Left renal cortex interstitium (tissue), 4 donors: ENCODE data around the gene TXNDC17. TPM values are rescaled to one million over a fixed set of nuclear protein-coding genes. Genes with fewer than 3 reads are reported as not detected.
"Not testable (repeated sequence)": the region's sequence is repeated elsewhere in the genome, so short reads cannot be mapped to it uniquely, and the experiment has no call there.

ENCODE experiments used
- DNase-seq, 4 donors: peaks; one replicate each; pipeline ENCODE4 v3.0.0-alpha.2; 2013; ENCODE audit warnings: low read depth in 4 of 4, low spot score in 2 of 4, missing footprints in 1 of 4
- polyA plus RNA-seq, 4 donors: library from polyadenylated mRNA; unstranded; fragments of 120-200 nt; gene quantifications; one replicate each; pipeline ENCODE4 v1.2.1, GENCODE V29; 2013; ENCODE audit not compliant: insufficient read length in 4 of 4

Gene TXNDC17
- polyA plus RNA-seq, 4 donors = 76.6 to 99.2 (median 88.3) TPM

DNA sequence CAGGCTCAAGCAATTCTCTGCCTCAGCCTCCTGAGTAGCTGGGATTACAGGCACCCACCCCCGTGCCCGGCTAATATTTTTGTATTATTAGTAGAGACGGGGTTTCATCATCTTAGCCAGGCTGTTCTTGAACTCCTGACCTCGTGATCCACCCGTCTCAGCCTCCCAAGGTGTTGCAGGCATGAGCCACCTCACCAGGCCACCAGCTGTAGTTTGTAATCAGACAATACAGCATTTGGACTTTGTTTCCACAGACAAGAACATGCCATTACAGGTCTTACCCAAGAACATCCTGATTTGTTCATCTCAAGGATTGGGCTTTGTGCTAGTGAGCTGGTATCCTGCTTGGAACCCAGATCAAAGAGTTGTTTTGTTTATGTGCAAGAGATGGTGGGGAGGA is 40.8 kb downstream of the TXNDC17 start:
- no peak for DNase-seq

DNA sequence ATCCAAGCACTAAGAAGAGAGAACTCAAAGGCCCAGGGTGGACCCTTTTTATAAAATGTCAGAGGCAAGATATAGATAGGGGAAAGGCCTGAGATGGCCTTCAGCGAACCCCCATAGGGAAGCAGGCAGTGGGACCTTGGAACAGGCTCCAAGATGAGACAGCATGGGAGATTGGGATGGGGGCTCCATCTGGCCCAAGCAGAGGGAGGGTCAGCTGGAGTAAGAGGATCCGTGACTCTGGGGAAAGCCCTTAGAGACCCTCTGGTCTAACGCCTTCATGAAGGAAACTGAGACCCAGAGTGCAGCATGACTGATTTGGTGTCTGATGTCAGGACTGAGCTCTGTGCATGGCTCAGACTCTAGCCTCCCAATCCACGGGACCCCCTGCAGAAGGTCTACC is 41.5 kb downstream of the TXNDC17 start:
- DNase-seq = no peak

DNA sequence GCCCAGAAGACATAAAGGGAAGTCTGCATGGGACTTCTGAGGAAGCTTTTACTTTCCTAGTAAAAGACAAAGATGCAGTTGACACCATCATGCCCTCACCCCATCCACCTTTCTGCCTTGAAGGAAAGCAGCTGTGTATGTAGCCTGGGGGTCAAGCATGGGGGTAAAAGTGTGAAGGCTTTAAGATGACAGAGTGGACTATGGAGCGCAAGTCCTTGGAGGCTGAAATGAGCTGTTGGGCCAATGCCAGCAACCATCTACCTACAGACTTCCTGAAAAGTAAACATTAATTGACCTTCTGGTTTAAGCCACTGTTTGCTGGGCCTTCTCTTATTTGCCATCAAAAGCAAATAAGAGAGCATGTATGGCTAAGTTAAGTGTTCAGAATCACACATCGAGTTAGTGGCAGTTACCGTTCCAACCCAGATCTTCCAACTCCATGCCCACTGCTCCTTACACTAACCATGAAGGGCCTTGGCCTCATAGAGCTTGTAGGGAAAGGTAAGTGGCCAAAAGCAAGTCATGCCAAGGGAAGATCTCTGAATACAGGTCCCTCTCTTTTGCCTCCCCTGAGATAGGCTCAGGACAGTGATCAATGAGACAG is 42.3 kb downstream of the TXNDC17 start:
- DNase-seq = no peak

GRCh38 chr17:6683730-6684459 is 43.0 kb downstream of the TXNDC17 start:
- no peak for DNase-seq

DNA sequence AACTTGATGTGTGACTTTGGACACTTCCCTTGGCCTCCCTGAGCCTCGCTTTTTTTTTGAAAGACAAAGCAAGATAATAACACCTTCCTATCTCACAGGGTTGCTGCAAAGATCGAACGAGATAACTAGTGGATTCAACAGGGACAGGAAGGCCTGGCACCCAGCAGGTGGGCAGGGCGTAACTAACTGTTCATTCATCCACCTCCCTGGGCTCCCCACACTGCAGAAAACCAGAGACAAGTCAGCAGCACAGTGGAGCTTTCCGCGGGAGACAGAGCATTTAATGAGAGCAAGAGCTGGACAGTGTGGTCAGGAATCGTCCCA is 43.6 kb downstream of the TXNDC17 start:
- DNase-seq = no peak

DNA sequence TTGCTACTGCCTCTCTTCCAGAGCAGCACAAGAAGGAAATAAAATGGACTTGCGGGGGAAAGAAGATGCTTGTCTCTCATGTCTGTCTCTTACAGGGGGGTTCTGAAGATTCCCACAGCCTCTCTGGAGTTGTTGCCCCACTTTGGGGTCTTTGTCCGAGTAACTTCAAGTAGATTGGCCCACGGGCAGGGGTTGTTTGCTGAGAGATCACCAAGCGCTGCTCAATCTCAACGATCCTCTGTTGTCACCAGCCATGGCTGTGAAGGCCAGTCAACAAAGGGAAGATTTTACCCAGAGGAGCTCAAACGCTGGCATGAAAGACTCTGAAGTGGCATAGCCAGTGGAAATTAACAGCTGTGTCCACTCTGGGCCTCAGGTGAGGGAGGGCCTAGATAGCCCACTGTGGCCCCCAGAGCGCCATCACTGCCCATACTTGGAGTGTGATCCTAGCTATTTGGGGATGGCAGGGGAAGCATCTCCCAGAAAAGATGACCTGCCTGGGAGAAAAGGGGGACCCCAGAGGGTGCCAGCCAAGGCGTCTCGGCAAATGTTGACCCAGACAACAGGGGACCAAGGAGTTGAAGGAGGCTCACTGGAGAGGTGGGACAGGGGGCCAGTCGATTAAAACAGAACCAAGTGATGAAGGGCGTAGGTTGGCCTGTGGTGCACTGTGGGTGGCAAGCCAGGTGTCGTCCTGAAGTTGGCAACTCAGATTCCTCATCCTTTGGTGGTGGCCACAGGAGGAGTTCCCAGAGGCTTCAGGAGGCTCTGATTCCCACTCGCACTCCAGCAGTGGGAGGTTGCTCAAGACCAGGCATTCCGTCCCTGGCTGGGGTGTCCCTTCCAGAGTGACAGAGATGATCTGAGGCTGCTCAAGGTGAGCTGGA is 44.3 kb downstream of the TXNDC17 start:
- no peak for DNase-seq

- DNase-seq = no peak
These were observed 45.2 kb downstream of the TXNDC17 start for GRCh38 chr17:6686026-6686425.

DNA sequence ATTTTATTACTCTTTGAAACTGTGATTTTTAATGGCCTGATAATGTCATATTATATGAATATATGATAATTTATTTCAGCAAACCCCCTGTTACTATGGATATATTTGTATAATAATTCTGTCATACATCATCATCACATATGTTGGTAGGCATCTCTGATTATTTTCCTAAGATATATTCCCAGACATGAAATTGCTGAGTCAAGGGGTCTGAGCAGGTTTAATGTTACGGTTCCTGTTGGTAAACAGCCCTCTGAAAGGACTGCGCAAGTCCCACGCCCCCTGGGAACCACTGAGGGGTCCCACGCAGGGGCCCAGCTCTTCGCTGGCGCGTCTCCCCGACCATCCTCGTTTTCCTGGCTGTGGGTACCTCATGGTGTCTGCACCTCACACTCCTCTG is 48.1 kb downstream of the TXNDC17 start:
- DNase-seq = no peak

- DNase-seq = no peak
These were observed 49.8 kb downstream of the TXNDC17 start for GRCh38 chr17:6690641-6691040.

GRCh38 chr17:6691546-6691945 is 50.7 kb downstream of the TXNDC17 start:
- DNase-seq = no peak

DNA sequence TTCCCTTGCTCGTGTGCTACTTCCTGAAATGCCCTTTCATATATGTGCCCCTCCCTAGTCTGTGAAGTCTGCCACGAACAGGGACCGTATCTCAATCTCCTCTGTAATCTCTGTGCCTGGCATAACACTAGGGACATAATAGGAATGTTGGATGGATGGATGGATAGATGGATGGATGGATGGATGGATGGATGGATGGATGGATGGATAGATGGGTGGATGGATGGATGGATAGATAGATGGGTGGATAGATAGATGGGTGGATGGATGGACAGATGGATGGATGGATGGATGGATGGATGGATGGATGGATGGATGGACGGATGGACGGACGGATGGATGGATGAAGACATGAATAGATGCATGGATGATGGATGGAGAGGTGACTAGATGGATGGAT is 51.1 kb downstream of the TXNDC17 start:
- not testable (repeated sequence) for DNase-seq

Other genes with a start within 250 kb of the TXNDC17 start
- gene AIPL1, start 205.9 kb upstream of the TXNDC17 start, polyA plus RNA-seq = under 1 TPM in 2 of 4 donors, not detected in 2; 0.05 to 0.13 TPM
- 10 to 100 TPM; 19.5 to 31.3 (median 25.8) TPM for gene PIMREG, start 196.6 kb upstream of the TXNDC17 start, polyA plus RNA-seq
- 10 to 100 TPM in 2 of 4 donors, 1 to 10 TPM in 2; 8.3 to 11.6 (median 10.0) TPM for gene PITPNM3, start 84.5 kb upstream of the TXNDC17 start, polyA plus RNA-seq
- 10 to 100 TPM; 25.3 to 42.2 (median 37.9) TPM for gene KIAA0753, start 349 bp upstream of the TXNDC17 start, polyA plus RNA-seq
- 10 to 100 TPM; 20.8 to 26.2 (median 24.2) TPM for gene MED31, start 10.5 kb downstream of the TXNDC17 start, polyA plus RNA-seq
- 10 to 100 TPM in 2 of 4 donors, 1 to 10 TPM in 2; 9.0 to 12.4 (median 11.1) TPM for gene C17orf100, start 10.7 kb downstream of the TXNDC17 start, polyA plus RNA-seq
- 1 to 10 TPM in 3 of 4 donors, under 1 TPM in 1; 0.81 to 4.8 (median 3.3) TPM for gene SLC13A5, start 72.3 kb downstream of the TXNDC17 start, polyA plus RNA-seq
- gene XAF1, start 115.0 kb downstream of the TXNDC17 start, polyA plus RNA-seq = 10 to 100 TPM in 2 of 4 donors, 1 to 10 TPM in 2; 5.3 to 15.2 (median 10.5) TPM
- under 1 TPM; 0.09 to 0.19 (median 0.15) TPM for gene FBXO39, start 135.2 kb downstream of the TXNDC17 start, polyA plus RNA-seq
- gene TEKT1, start 190.7 kb downstream of the TXNDC17 start, polyA plus RNA-seq = under 1 TPM; 0.47 to 0.94 (median 0.65) TPM